GM19240 (cell line): ENCODE data around the gene GNL1.
A peak's percentile ranks its signal among the peaks of the same experiment; 100 is the strongest.

Source experiments
- DNase-seq: peaks from one replicate; pipeline ENCODE4 v3.0.0; 2011; ENCODE audit warnings: low spot score; ENCODE audit not compliant: insufficient read length

The GNL1 gene

DNA sequence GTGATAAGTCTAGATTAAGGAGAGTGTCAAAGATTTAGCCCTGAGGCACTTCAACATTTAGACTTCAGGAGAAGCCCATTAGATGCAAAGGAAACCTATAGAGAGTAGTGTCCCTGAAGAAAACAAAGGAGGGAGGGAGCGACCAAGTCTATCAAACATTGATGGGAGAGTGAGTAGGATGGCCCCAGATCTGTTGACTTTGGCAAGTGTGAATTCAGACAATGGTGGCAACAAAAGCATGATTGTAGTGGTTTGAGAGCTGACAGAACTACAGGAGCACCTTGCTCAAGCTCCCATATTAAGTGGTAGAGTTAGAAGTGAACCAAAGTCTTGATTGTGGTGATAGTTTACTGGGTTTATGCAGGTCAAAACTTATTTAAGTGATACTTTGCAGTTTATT, 14.0 kb upstream of the GNL1 start:
- no peak for DNase-seq

DNA sequence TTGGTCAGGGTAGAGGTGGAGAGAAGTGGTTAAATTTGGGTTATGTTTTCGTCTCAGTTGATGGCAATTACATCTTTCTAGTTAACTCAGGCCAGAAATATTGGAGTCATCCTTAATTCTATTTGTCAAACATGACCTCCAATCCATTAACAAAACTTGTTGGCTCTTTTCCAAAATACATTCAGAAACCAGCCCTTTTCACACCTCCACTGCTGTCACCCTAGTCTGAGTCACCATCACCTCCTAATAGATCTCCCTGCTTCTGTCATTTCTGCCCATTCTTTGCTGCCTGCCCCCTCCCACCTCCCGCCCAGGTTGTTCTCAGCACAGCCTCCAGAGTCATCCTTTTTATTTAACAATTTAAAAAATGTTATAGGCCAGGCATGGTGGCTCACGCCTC, 12.0 kb upstream of the GNL1 start:
- DNase-seq: no peak

DNA sequence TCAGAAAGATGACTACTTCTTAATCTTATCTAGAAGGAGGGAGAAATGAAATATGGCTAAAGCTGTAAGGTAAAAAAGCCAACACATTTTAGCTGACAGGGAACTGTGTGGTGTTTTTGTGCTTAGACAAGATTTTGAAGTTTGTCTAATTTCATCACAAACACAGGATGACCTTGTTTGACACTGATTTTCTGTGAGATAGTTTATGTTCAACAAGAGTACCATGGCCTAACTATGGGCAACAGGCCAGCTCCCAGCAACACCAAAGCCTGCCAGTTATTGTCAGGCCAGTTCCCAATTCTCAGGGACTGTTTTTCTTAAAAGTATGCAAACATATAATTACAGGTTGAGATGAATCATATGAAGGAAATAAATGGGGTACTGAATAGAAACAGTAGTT, 9.5 kb upstream of the GNL1 start:
- DNase-seq: no peak

DNA sequence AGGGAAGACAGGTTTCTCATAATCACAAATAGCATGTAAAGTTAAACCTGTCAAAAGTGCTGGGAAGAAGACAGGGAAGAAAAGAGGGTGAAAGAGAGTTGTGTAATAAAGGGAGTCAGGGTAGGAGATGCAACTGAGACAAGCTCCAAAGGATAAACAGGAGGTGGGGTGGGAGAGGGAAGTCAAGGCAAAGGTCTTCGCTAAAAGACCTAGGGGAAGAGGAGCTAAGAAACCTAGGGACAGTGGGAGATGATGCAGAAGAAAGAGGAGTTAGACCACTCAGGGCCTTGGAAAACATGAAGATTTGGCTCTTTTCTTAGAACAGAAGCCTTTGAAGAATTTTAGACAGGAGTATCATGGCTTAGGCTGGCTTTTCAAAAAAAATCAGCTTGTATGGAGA, 7.8 kb upstream of the GNL1 start:
- DNase-seq: no peak

DNA sequence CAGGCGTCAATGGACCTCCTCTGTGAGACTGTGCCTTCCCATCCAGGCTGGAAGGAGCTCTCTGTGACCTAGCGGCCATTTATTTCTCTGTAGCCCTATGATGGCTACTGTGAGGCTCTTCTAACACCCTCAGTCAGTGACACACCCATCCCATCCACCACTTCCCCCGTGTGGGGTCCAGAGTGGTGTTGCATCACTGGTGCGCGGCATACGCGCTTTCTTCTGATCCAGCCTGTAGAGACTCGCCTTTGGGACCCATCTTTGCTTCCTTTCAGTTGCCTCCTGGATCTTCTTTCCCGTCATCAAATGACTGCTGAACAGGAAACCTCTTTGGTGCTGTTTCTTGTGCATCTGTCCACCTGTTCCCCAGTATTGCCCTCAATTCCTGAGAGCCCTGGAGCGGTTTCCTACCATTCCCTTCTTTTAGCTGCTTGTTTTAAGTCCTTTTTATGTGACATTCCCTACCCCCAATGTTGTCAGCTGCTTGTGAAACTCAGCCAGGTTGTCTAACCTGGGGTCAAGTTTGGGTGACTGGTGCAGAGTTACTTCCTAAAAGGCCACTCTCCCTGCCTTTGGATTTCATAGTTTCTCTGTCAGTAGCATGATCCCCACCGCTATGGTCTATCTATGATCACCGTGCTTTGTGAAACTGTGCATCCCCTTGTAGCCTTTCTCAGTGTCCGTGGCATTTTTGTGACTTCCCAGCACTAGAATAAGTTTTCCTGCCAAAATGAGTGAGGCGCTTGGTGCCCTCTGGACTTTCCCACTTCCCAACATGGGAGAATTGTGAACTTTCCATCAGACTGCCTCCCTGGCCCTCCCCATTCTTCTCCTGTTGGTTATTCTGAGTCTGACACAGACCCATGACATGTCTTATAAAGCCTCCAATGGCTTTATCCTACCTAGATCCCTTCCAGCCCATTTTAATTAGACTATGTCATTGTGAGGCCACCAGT, 6.5 kb upstream of the GNL1 start:
- DNase-seq: no peak

DNA sequence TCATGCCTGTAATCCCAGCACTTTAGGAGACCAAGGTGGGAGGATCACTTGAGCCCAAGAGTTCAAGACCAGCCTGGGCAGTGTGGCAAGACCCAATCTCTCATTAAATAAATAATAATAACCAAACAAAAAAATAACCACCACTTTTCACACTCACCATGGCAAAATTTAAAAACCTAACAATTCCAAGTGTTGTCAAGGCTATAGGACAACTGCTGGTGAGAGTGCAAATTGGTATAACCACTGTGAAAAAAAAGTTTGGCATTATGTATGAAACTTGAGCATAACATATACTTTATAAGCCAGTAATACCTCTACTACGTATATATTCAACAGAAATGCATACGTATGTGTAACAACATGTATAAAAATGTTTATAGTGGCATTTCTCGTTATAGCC, 4.6 kb upstream of the GNL1 start:
- DNase-seq: no peak

DNA sequence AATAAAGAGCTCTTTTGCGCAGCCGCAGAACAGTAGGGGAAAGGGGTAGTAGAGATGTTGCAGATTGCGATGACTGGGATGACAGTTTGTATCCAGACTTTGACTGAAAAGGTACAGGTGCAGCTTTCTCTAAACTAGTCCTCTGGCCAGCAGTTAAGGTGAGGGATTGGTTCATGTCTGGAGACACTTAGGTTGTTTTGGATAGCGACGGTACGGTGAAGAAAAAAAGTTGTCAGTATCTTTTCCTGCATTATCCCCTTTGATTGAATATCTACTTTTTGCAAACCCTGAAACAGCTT, 1.3 kb upstream of the GNL1 start:
- DNase-seq: no peak

DNA sequence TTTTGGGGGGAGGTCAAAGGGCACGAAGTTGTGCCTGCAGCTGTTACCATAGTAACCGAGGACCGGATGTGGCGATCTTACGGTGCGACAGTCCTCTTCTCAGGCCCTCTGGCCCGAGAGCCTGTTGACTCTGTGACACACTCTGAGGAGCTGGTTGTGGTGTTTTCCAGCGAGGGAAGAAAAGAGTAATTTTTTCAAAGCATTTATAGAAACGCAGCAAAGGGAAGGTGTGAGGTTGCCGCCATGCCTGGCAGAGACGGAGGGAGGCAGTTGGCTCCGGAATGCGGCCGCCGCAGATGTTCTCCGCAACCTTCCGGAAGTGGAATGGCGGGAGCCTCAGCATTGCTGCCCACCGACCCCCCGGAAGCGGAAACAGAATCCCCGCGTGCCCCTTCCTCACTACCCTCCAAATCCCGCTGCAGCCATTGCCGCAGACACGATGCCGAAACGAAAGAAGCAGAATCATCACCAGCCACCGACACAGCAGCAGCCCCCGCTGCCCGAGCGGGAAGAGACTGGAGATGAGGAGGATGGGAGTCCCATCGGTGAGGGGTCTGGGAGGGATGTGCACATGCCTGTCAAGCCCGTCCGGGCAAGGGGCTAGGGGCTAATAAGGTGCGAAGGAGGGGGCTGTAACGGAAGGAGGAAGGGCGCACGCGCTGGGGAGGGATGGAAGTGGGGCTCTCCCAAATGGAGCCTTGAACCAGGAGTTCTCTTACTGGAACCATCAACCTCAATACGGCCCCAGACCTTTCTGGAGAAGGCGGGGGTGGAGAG, 805 bp upstream of the GNL1 start, which contains the start of gene PRR3:
TSS of gene PRR3 (plus strand) at position 390 of the 777 bp plus-strand sequence. CDS start at position 440, 50 bp downstream.
- DNase-seq: peak; percentile 53

DNA sequence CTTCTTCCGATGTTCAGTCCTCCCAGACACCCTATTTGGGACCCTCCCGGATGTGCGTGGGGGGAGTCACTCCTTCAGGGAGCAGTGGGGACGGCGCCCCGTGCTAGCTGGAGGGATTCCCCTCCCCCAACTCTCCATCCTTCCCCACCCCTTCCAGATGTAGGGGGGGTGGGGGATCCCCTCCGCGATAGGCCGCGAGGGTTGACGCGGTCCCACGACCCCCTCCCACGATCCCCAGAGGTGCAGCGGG, 548 bp downstream of the GNL1 start:
- DNase-seq: no peak

DNA sequence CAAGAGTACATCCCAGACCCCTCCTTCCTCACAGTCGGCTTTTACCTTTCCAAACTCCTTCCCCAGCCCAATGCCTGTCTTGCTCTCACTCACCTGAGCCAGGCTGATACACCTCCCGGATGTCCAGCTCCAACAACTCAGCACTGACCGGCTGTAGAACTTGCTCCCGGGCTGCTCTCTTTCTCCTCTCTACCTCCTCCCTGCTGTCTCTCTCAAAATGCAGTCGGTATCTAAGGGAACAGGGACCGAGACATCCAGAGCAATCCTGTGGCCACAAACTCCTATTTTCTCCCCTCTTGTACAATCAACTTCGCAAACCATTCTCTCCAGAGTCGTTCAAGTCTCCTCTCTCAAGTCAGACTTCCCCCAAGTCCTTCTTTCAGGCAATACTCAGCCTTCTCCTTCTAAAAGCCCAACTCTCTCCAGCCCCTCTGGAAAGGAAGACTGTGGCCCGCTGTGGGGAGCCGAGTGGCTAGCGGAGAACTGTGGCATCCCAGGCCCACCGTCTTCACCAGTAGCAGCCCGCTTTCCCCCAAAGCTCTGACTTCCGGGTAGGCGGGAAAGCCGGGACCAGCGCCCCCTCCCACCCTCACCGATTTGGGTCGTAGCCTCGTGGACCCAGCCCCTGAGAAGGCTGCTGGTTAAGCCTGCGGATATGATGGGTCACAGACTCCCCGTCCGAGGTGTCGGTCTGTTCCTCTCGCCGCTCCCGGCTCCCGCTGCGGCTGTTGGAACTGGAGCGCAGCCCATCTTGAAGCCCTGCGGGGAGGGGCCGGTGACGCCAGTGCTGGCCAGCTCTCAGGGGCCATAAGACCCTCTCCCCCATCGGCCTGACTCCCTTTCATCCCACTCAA, 1.1 kb downstream of the GNL1 start:
- no peak for DNase-seq

DNA sequence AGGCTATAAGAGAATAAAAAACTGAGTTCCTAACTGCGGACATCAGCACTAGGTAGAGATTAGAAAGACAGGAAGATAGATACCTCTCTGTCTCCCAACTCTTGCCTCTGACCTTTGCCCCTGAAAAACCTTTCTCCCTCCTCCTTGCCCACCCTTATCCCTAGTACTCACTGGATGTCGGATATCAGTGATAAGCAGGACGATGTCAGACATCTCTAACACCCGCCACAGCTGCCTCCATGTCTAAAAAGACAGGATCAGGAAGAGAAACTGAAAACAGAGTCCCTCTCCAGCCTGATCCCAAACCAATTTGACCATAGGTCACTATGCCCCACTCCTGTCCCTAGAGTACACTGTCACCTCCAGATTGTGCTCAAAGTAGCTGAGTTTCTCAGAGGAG, 1.9 kb downstream of the GNL1 start:
- no peak for DNase-seq

DNA sequence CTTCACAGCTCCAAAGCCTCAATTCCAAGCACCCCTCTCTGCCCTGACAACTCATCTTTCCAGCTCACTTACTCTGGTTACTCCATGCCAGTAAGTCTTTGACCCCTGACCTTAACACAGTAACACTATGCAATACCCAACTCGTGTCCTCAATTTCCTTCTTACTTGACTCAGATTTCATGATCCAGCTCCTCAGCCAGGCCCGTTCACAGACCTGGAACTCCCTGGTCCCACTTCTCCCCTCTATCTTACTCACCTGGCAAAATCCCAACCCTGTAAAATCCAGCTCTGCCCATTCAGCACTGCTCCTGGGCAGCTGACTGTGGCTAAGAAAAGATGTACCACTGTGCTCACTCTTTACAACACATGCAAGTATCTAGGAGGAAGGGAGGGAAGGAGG, 7.9 kb downstream of the GNL1 start:
- DNase-seq: no peak

DNA sequence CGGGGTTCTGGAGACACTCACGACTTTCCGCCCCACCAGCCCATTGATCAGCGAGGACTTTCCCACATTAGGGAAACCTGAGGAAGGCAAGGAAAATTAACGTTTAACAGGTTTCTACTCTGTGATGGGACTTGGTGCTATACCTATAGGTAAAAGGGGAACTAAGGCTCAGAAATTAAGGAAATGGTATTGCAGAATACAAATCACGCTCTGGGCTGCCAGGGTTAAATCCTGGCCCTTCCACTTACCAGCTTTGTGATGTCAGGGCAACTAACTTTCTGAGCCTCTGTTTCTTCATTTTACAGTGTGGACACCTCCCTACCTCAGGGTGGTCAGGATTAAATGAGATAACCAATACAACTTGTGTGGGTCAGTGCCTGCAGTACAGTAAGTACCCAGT, 8.8 kb downstream of the GNL1 start:
- no peak for DNase-seq

DNA sequence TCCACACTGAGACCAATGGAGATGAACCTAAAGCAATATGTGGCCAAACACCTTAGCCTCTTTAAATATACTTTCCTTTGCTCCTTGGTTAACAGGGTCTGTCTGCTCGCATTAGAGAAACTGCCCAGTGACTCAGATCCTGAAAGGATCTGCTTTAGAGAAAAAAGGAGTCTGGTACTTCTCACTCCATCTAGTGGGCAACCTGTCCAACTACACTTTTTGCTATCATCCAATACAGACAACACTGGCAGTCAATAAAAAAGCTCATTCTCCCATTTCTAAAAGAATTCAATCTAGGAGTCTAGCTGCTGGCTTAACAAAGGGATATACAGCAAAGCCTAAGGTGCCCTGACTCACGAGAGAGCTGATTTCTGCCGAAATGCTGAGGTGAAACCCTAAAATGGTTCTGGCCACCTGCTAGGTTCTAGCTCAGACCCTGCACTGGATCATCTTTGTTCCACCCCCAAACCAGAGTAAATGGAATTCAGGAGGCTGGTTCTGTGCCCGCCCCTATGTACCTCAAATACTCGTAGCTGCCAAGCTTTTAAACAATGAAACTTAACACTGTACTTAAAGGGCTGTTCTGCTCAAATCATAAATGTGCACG, 11.5 kb downstream of the GNL1 start:
- no peak for DNase-seq

DNA sequence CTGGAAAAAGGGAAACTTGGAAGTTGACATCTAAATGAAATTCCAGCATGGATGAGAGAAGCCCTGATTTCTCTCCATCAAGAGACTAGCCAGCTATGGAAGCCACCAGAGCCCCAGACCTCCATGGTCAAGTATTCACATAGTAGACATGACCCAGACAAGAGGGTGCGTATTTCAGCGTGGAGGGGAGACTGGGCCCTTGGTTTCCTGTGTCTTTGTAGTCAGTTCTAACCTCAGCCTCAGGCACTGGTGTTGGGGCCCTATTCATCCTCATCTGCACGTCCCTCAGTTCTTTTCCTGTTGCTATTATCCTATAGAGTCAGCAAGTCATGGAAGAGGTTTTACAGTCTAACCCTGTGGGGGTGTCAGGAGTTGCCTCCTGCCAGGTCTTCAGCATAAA, 12.5 kb downstream of the GNL1 start:
- no peak for DNase-seq

DNA sequence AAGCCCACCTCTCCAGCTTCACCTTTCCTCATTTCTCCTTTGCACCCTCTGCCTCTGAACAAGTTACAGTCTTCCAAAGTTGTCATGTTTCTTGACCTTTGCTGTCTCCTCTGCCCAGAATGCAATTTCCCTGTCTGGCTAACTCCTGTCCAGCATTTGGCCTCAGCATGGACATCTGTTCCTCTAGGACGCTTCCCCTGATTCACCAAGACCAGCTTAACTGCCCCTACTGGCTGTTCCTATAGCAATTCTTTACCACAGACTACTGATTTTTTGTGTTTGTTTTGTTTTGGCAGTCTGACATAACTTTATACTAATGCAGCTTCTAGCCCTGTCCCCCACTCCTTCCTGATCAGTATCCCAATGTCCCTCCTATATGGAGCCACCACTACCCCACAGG, 13.4 kb downstream of the GNL1 start:
- DNase-seq: no peak

DNA sequence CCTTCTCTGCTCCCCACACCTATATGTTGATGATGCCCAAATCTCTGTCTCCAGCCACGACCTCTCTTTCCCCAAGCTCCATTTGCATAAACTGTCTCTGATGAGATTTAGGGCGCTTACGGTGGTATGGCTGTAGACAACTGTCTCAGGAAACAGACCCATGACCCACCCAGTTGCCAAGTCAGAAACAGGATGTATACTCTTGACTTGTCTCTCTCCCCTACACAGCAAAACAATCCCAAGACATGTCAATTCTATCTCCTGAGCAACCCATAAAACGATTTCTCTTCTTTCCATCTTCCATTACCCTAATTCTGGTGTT, 13.9 kb downstream of the GNL1 start:
- no peak for DNase-seq

DNA sequence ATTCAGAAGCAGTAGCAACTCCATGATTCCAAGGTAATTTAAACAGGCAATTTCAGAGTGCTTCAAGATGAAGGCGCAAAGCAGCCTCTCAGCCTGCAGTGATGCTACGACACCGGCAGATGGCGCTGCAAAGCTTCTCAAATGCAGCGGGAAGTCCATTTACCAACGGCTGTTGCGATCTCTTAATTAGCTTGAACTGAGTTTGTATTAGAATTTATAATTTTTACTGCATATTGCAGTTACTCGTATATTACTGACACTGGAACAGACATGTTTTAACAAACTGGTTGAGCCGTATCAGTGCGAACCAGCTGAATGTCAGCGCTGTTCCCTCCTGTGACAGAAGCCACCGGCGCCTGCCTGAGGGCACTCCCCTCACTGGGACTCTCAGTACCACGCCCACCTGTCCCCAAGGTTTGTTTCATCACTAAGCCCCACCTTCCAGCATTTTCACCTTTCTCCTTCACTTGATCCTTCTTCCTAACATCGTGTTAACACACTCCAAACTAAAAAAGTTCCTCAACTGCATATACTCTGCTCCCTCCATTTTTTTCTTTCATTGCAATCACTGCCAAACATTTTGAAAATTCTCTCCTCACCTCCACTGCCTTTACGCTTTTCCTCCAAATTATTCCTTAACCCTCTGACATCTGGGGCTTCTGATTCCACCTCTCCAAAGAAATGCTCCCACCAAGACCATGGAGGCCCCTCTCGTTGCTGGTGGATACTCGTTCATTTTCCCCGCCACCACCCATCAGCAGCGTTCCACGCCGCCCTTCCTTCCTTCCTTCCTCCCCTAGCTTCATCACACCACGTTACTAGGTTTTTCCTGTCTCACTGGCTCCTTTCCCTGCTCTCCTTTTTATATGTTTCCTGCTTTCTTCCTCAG, 14.5 kb downstream of the GNL1 start:
- peak; percentile 42 for DNase-seq

DNA sequence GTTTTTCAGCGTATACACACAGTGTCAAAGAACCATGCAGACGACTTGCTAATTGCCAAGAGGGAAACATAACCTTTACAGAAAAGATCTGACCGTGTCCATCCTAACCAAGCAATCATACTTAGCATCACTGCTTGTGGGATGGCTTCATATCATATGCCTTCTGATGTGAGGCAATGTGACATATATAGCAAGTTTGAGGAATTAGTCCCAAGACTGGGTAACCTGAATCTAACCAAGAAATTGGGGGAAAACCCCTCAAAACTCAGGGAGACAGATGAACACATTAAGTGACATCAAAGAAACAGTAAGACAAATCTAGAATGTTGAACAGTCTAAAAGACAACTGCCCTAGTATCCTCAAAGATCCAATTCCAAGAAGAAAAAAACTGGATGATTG, 18.4 kb downstream of the GNL1 start:
- no peak for DNase-seq

DNA sequence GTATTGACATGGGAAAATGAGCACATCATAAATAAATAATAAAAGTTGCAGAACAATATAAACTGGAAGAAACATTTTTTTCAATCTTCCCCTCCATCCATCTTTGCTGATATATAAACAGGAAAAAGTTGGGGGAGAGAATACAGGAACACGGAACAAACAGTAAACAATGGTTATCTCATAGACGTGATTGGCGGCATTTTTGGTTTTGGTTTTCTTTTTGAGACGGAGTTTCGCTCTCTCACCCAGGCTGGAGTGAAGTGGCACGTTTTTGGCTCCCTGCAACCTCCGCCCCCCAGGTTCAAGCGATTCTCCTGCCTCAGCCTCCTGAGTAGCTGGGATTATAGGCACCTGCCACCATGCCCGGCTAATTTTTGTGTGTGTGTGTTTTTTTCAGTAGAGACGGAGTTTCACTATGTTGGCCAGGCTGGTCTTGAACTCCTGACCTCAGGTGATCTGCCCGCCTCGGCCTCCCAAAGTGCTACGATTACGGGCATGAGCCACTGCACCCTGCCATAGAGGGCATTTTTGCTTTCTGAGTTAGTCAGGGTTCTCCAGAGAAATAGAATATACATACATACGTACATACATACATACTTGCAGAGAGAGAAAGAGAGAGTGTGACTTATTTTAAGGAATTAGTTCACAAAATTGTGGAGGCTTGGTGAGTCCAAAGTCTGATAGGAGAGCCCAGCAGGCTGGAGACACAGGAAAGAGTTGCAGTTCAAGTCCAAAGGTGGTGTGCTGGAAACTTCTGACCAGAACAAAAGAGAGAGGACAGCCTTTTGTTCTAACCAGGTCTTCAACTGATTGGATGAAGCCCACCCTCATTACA, 22.6 kb downstream of the GNL1 start:
- no peak for DNase-seq
